AG09309 (cell line): Measurements from ENCODE around the gene GPR61.

Experiments
- DNase-seq: peaks from one replicate; pipeline ENCODE4 v3.0.0-alpha.2; 2010; ENCODE audit warnings: low read depth
- H3K4me3 ChIP-seq: 2 replicates; pipeline ENCODE4 v1.5.1; 2011; ENCODE audit warnings: mild to moderate bottlenecking, low read depth, low read length, moderate library complexity; ENCODE audit not compliant: control insufficient read depth
- TF ChIP-seq, protein P1 (sequence below): IDR thresholded peaks from 2 replicates; pipeline ENCODE4 v1.5.1; 2011; ENCODE audit warnings: mild to moderate bottlenecking, low read depth, low read length, inconsistent platforms; ENCODE audit not compliant: insufficient read depth, control insufficient read depth; ENCODE audit errors: missing control alignments

GPR61 gene

DNA sequence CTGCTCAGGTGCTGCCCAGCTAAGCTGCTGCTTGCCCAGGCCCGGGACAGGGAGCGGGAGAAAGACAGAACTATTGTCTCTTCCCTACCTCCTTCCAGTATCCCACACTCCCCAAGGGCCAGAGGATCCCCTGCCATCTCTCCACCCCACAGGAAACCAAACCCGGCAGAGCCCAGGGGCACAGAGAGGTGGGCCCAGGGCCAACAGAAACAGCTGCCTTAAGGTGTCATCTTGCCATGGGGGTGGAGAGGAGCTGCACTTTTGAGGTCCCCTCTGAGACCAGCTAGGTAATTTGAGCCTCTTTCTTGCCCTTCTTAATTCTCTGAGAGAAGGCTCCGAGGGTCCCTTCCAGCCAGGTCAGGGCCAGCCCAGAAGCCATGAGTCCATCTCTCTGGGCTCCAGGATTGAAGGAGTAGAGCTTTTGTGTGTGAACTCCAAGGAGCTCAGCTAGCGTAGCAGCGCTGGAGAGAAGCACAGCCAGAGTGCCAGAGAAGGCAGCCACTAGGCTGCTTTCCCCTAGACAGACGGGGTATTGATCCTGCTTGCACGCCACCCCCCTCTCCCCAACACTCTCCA is 9.7 kb upstream of the GPR61 start:
- no peak overlapping the region for H3K4me3 ChIP-seq
- no peak for DNase-seq
- TF ChIP-seq, protein P1, sequence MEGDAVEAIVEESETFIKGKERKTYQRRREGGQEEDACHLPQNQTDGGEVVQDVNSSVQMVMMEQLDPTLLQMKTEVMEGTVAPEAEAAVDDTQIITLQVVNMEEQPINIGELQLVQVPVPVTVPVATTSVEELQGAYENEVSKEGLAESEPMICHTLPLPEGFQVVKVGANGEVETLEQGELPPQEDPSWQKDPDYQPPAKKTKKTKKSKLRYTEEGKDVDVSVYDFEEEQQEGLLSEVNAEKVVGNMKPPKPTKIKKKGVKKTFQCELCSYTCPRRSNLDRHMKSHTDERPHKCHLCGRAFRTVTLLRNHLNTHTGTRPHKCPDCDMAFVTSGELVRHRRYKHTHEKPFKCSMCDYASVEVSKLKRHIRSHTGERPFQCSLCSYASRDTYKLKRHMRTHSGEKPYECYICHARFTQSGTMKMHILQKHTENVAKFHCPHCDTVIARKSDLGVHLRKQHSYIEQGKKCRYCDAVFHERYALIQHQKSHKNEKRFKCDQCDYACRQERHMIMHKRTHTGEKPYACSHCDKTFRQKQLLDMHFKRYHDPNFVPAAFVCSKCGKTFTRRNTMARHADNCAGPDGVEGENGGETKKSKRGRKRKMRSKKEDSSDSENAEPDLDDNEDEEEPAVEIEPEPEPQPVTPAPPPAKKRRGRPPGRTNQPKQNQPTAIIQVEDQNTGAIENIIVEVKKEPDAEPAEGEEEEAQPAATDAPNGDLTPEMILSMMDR, result no peak

DNA sequence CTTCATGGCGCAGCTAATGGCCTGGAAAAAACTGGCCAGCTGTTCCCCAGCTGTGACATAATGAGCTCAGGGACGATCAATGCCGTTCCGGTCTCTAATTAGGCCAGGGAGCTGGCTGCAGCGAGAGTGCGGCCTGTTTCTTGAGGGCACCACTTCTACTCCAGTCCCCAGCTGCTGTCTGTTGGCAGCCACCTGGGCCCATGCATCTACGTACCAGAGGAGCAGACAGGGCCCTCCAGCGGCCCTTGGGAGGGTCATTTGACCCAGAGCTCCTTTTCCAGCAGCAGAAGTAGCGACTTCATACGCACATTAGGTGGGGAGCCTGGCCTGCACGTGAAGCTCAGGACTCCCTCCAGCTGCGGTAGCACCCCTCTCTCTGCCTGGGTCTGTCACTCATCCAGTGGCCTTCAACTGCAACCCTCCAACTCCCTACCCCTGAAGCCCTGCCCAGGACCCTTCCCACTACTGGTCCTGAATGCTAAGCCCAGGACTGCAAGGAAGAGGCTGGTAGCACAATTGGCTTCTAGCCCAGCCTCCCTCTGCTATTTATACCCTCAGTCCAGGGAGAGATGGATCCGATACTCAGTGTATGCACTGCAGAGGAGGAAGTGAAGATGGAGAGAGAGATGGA is 9.1 kb upstream of the GPR61 start:
- no peak for DNase-seq
- TF ChIP-seq, protein P1, result no peak

DNA sequence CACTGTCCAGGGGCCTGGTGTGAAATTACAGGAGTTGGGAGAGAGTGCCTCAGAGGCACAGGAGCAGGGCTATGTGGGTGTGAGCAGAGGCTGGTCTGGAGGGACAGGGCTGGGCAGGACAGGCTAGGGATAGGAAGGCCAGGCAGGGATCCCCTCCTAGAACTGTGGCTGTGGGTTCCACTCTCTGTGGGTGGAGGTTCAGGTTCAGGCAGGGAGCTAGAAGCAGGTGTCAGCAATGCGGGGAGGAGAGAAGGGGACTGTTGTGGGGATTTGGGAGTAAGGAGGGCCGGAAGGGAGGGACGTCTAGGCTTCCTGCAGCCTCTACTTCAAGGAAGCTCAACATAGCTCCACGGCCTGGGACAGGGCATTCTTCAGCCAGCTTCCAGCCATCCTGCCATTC is 8.3 kb upstream of the GPR61 start:
- no peak overlapping the region for H3K4me3 ChIP-seq
- DNase-seq, result no peak
- TF ChIP-seq, protein P1, result no peak

More for the DNA sequence above, 9.1 kb upstream of the GPR61 start:
- H3K4me3 ChIP-seq, result no peak overlapping the region

DNA sequence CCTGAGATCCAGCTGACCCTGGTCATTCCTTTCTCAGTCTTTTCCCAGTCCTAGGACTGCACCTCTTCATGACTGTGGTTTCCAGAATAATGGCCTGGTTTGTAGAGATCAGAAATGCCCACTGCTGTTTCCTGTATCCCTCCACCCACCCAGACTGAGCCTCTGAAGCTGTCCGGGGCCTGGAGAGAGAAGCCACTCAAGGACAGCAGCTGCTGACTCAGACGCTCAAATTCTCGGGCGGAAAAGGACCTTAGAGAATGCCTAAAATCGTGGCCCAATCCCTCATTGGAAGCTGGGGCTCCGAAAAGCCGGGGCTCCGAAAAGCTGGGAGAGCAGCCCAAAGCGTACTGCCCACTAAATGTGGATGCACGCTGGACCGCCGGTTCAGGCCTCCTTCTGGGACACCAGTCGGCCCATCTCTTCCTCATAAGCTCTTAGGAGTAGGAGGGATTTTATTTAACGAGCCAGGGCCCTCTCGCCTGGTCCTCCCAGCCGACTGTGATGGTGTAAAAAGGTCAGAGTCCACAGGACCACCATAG is 7.8 kb upstream of the GPR61 start:
- no peak for DNase-seq
- no peak overlapping the region for H3K4me3 ChIP-seq
- TF ChIP-seq, protein P1, result no peak

DNA sequence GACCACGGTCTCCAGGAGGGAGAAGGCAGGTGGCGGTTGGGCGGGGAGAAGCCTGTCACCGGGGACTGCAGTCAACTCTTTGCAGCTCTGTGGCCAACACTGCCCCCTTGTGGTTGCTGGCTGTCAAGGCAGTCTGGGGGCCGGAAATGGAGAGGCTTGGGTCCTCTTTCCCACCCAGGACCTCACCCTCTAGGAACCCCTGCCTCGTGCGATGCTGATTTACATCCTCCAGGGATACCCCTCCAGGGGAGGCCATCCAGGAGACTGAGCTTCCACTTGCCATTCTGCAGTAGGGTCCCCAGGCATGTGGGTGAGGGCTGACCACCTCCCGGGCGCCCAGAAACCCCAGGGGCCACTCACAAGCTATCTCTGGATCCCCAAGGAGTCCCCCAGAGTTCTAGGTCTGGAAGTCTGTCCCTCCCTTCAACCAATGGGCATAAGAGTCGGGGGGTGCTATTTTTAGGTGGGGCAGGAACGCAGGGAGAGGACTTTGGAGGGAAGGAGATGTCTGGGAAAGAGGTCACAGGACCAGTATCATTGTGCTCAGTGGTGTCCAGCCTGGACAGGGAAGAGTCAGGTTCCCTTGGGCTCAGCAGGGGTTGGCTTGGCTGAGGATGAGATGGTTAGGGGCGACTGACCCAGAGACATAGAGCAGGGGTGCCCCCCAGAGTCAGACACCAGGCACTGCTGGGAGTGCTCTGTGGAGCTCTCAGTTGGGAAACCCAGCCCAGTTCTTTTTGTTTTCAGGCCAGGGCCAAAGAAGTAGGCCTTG is 7.1 kb upstream of the GPR61 start:
- TF ChIP-seq, protein P1, result peak; percentile 98
- no peak for DNase-seq
- no peak overlapping the region; the same call in 1 of the 2 replicates for H3K4me3 ChIP-seq

DNA sequence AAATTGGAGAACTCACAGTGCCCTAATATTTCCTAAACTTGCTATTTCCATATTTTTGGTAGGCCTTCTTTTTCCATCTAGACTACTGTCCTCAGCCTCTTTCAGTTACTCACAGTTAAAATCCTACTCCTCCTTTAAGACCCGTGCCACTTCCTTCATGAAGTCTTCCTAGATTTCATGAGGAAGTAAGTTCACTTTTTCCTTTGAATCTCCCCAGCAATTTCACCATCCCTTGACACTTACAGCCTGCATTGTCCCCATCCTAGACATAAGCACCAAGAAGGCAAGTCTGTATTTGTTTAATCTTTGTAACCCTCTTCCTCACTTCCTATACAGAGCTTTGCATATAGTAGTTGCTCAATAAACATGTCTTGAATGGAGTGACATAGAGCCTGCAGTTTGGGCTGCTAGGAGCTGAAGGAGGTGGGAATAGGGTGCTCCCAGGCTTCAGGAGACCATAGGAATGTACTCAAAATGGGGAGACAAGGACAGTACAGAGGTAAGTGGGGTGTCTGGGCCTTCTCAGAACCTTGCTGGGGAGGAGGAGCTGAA is 5.3 kb upstream of the GPR61 start:
- no peak overlapping the region for H3K4me3 ChIP-seq
- TF ChIP-seq, protein P1, result no peak
- DNase-seq, result no peak
